Activated B cell treated with CpG ODN at 0.5 μM for 24 hours (primary cell): Measurements from ENCODE around the gene P2RY12. TPM values are rescaled to one million over a fixed set of nuclear protein-coding genes. Genes with fewer than 3 reads are reported as not detected.

Experiments used
- ATAC-seq: fragments of 200-7000 bp; cut with Tn5 transposase; one replicate; pipeline ENCODE4 v1.10.0; 2021; ENCODE audit warnings: low read depth, mild to moderate bottlenecking, moderate library complexity
- CTCF ChIA-PET: fragments of 350-600 bp; sonication (Branson Sonifier 250); formaldehyde crosslinking; loops from one replicate; lab custom pipeline; 2021; ENCODE audit warnings: antibody characterized with exemption; lab: Charles Lee
- POLR2A ChIA-PET: fragments of 350-600 bp; sonication (Branson Sonifier 250); formaldehyde crosslinking; loops from one replicate; lab custom pipeline; 2021; ENCODE audit warnings: antibody characterized with exemption; lab: Charles Lee
- DNase-seq: peaks from one replicate; pipeline ENCODE4 v3.0.0; 2022
- H3K27ac Mint-ChIP-seq: one replicate; pipeline ENCODE4 v1.8.0; 2020; ENCODE audit warnings: mixed read lengths
- H3K27me3 Mint-ChIP-seq: one replicate; pipeline ENCODE4 v1.8.0; 2021; ENCODE audit warnings: mixed read lengths
- H3K36me3 Mint-ChIP-seq: one replicate; pipeline ENCODE4 v1.8.0; 2021; ENCODE audit warnings: low read depth, mixed read lengths
- H3K4me1 Mint-ChIP-seq: one replicate; pipeline ENCODE4 v1.8.0; 2021; ENCODE audit warnings: mixed read lengths
- H3K4me3 Mint-ChIP-seq: one replicate; pipeline ENCODE4 v1.8.0; 2020; ENCODE audit warnings: mild to moderate bottlenecking, mixed read lengths
- H3K9me3 Mint-ChIP-seq: one replicate; pipeline ENCODE4 v1.8.0; 2020; ENCODE audit warnings: mixed read lengths
- CTCF ChIP-seq: fragments of 200-600 bp; IDR thresholded peaks from one replicate; pipeline ENCODE4 v1.8.0; 2022; ENCODE audit warnings: antibody characterized with exemption, mild to moderate bottlenecking
- intact Hi-C: fragments of 100-400 bp; cut with micrococcal nuclease; formaldehyde crosslinking; loops from one replicate; pipeline ENCODE4 v1.15.1; 2024
- total RNA-seq: library from RNA; stranded (reverse); gene quantifications from 2 replicates; pipeline ENCODE4 v1.2.3, GENCODE V29; 2022

Gene P2RY12
- total RNA-seq, 1 donor from 2014 or later: 0.58 TPM

DNA sequence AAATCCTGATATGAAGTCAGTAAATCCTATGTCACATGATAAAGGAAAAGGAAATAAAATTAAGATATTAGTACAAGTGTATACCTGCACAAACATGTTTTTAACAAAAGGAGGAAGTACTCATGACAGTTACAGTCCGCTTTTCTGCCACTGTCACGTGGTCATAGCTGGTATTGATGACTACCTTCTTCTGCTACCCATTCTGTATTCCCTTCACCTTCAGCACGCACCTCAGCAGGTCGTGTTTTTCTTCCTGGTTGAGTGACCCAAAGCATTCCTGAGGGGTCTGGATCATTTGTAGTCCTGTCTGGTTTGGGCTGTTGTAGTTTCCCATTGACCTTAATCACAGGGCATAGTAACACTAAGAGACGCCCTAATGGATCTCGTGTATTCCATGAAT is 35.3 kb upstream of the P2RY12 start:
- H3K4me3 Mint-ChIP-seq: no peak overlapping the region
- ChIA-PET POLR2A (no interaction called here), CTCF (no interaction called here)
- peak overlapping the region; percentile 39 for H3K27ac Mint-ChIP-seq
- ATAC-seq (no peak), DNase-seq (no peak)
- peaks cover 4% of the 10 kb centered on the region for H3K4me1 Mint-ChIP-seq
- H3K27me3 Mint-ChIP-seq: no peaks in the 10 kb centered on the region
- no peaks in the 10 kb centered on the region for H3K9me3 Mint-ChIP-seq
- H3K36me3 Mint-ChIP-seq: no peaks in the 10 kb centered on the region
- intact Hi-C loops: no loop called here
- no peak for TF ChIP-seq CTCF

GRCh38 chr3:151415289-151415688 is 30.7 kb upstream of the P2RY12 start:
- H3K9me3 Mint-ChIP-seq: peaks cover 3% of the 10 kb centered on the region
- intact Hi-C loops: no loop called here
- CTCF ChIA-PET: no interaction called here
- no peak for ATAC-seq
- no peak overlapping the region for H3K27ac Mint-ChIP-seq
- peaks cover 10% of the 10 kb centered on the region for H3K4me1 Mint-ChIP-seq
- H3K4me3 Mint-ChIP-seq: no peak overlapping the region
- POLR2A ChIA-PET: no interaction called here
- peaks cover 2% of the 10 kb centered on the region for H3K36me3 Mint-ChIP-seq
- DNase-seq: no peak
- no peak for TF ChIP-seq CTCF
- no peaks in the 10 kb centered on the region for H3K27me3 Mint-ChIP-seq

DNA sequence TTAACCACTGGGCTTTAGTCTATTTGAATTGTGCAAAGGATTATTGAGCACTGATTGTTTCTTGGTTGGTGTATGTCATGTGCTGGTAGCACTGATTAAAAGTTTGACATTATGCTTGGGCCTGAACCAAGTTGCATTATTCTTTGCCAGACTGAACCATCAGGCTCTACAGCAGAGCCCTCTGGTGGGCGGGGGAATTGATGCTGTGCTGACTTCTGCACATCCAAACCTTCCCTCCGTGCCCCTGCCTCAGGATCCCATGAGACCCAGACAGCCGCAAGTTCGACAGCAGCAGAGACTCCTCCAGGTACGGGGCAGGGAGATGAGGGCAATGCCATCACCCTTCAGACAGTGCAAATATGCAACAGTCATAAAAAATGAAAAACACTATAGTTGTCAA is 28.4 kb upstream of the P2RY12 start:
- peaks cover 3% of the 10 kb centered on the region for H3K9me3 Mint-ChIP-seq

DNA sequence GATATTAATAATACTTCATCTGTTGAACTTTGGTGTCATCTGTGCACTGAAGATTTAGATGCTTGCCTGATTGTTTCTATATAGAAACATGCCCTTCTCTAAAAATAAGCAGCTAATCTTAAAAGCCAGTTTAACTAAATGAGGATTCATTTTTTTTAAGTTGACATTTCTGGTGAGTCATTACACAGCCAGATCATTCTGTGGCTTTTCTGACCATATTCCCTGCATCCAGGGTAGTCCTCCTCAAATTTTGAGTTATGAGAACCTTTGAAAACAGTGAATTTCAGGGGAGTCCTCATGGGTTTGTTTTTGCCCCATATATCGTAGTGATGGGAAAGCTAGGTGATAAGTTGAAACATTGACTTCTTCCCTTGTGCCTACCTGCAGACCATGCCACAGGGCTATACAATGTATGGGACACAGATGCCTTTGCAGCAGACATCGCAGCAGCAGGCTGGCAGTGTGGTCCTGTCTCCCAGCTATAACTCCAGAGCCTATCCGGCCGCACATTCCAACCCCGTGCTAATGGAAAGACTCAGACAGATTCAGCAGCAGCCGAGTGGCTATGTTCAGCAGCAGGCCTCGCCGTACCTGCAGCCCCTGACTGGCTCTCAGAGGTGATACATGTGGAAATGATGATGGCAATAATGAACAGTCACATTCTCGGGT is 26.5 kb upstream of the P2RY12 start:
- POLR2A ChIA-PET: interaction anchor here (0.6 kb wide), 1 partner anchor 1692 kb away, joined by 3 read pairs; no protein-coding TSS in a partner anchor

More for the DNA sequence above, 28.4 kb upstream of the P2RY12 start:
- H3K4me3 Mint-ChIP-seq: no peak overlapping the region
- POLR2A ChIA-PET: interaction anchor here (0.8 kb wide), 1 partner anchor 34 kb away, joined by 3 read pairs; no protein-coding TSS in a partner anchor
- no peak overlapping the region for H3K27ac Mint-ChIP-seq
- no peaks in the 10 kb centered on the region for H3K27me3 Mint-ChIP-seq
- ATAC-seq: no peak
- H3K4me1 Mint-ChIP-seq: peaks cover 10% of the 10 kb centered on the region
- DNase-seq: no peak
- intact Hi-C loops: loop anchor here (1.0 kb wide), 1 partner anchor 34 kb away; no protein-coding TSS in a partner anchor
- H3K36me3 Mint-ChIP-seq: peaks cover 2% of the 10 kb centered on the region
- CTCF ChIA-PET: interaction anchor here (1.2 kb wide), 1 partner anchor 34 kb away, joined by 6 read pairs; no protein-coding TSS in a partner anchor
- TF ChIP-seq CTCF: no peak

More for the DNA sequence above, 26.5 kb upstream of the P2RY12 start:
- Mint-ChIP-seq H3K4me1 (peaks cover 10% of the 10 kb centered on the region), H3K36me3 (peaks cover 2% of the 10 kb centered on the region), H3K9me3 (peaks cover 3% of the 10 kb centered on the region), H3K27me3 (no peaks in the 10 kb centered on the region), H3K4me3 (no peak overlapping the region), H3K27ac (no peak overlapping the region)
- ATAC-seq: no peak
- CTCF ChIA-PET: interaction anchor here (1.5 to 1.6 kb wide), 2 partner anchors 15 to 26 kb away, joined by 3 to 5 read pairs; no protein-coding TSS in a partner anchor
- no peak for DNase-seq
- TF ChIP-seq CTCF: no peak
- intact Hi-C loops: no loop called here
